Trophoblast cell (in vitro differentiated cells and primary cell): ENCODE measurements around the gene PARN.

Experiments
- DNase-seq, 2 donors: peaks; one replicate each; pipeline ENCODE4 v3.0.0-alpha.2; 2016
- H2AFZ ChIP-seq: 2 replicates; pipeline ENCODE4 v1.6.1; 2013; ENCODE audit warnings: low read length, moderate library complexity, mild to moderate bottlenecking; ENCODE audit not compliant: insufficient read depth, poor library complexity
- H2AK5ac ChIP-seq: 2 replicates; pipeline ENCODE4 v1.6.1; 2013; ENCODE audit warnings: mild to moderate bottlenecking, low read length
- H2BK120ac ChIP-seq: 2 replicates; pipeline ENCODE4 v1.6.1; 2013; ENCODE audit warnings: low read length, mild to moderate bottlenecking, moderate library complexity; ENCODE audit not compliant: insufficient read depth, poor library complexity
- H2BK12ac ChIP-seq: 2 replicates; pipeline ENCODE4 v1.6.1; 2013; ENCODE audit warnings: mild to moderate bottlenecking, low read length, moderate library complexity
- H2BK5ac ChIP-seq: 2 replicates; pipeline ENCODE4 v1.6.1; 2013; ENCODE audit warnings: low read length, low read depth, moderate library complexity, mild to moderate bottlenecking; ENCODE audit not compliant: poor library complexity
- H3K14ac ChIP-seq: 2 replicates; pipeline ENCODE4 v1.6.1; 2013; ENCODE audit warnings: mild to moderate bottlenecking, low read length
- H3K18ac ChIP-seq: 2 replicates; pipeline ENCODE4 v1.6.1; 2013; ENCODE audit warnings: mild to moderate bottlenecking, low read length
- H3K23ac ChIP-seq: 2 replicates; pipeline ENCODE4 v1.6.1; 2013; ENCODE audit warnings: low read length
- H3K27ac ChIP-seq: 2 replicates; pipeline ENCODE4 v1.5.1; 2013; ENCODE audit warnings: low read depth, mild to moderate bottlenecking, inconsistent platforms, low read length, moderate library complexity
- H3K27me3 ChIP-seq: 2 replicates; pipeline ENCODE4 v1.6.1; 2013; ENCODE audit warnings: inconsistent platforms, mild to moderate bottlenecking, low read length, moderate library complexity; ENCODE audit not compliant: insufficient read depth
- H3K36me3 ChIP-seq, 2 experiments: 1 replicate in 1 of 2; 2 replicates in 1 of 2; pipeline ENCODE4 v1.6.1; 2013; ENCODE audit warnings: low read length in 2 of 2, mild to moderate bottlenecking in 2 of 2, moderate library complexity in 1 of 2; ENCODE audit not compliant: insufficient read depth in 2 of 2, control insufficient read depth in 1 of 2
- H3K4ac ChIP-seq: 2 replicates; pipeline ENCODE4 v1.6.1; 2013; ENCODE audit warnings: low read depth, mild to moderate bottlenecking, low read length, moderate library complexity
- H3K4me1 ChIP-seq, 2 experiments: 1 replicate in 1 of 2; 2 replicates in 1 of 2; pipeline ENCODE4 v1.6.1; 2013; ENCODE audit warnings: low read length in 2 of 2, mild to moderate bottlenecking in 2 of 2, moderate library complexity in 1 of 2; ENCODE audit not compliant: insufficient read depth in 2 of 2, control insufficient read depth in 1 of 2
- H3K4me2 ChIP-seq: 2 replicates; pipeline ENCODE4 v1.6.1; 2013; ENCODE audit warnings: inconsistent platforms, mild to moderate bottlenecking, low read length, moderate library complexity
- H3K4me3 ChIP-seq: 2 replicates; pipeline ENCODE4 v1.5.1; 2013; ENCODE audit warnings: mild to moderate bottlenecking, low read depth, low read length, inconsistent platforms
- H3K79me1 ChIP-seq: one replicate; pipeline ENCODE4 v1.6.1; 2013; ENCODE audit warnings: low read length
- H3K79me2 ChIP-seq: 2 replicates; pipeline ENCODE4 v1.6.1; 2013; ENCODE audit warnings: low read length, mild to moderate bottlenecking; ENCODE audit not compliant: control insufficient read depth, insufficient read depth, poor library complexity
- H3K9ac ChIP-seq: 2 replicates; pipeline ENCODE4 v1.6.1; 2013; ENCODE audit warnings: mild to moderate bottlenecking, low read length
- H3K9me3 ChIP-seq: 2 replicates; pipeline ENCODE4 v1.6.1; 2013; ENCODE audit warnings: low read depth, mild to moderate bottlenecking, control low read depth, inconsistent platforms, low read length; ENCODE audit not compliant: insufficient read depth
- H4K12ac ChIP-seq: 2 replicates; pipeline ENCODE4 v1.6.1; 2013; ENCODE audit warnings: low read depth, mild to moderate bottlenecking, low read length, moderate library complexity
- H4K8ac ChIP-seq: 2 replicates; pipeline ENCODE4 v1.6.1; 2013; ENCODE audit warnings: low read depth, mild to moderate bottlenecking, low read length, moderate library complexity
- H4K91ac ChIP-seq: one replicate; pipeline ENCODE4 v1.6.1; 2013; ENCODE audit warnings: low read depth, mild to moderate bottlenecking, low read length, moderate library complexity
- WGBS: extraction: QIAGEN DNeasy Blood & Tissue Kit; methylation state at CpG from one replicate; pipeline ENCODE4 v1.1.7; 2013; ENCODE audit warnings: missing lambda C conversion rate; ENCODE audit not compliant: insufficient read length, insufficient coverage; ENCODE audit errors: extremely low coverage; 5-methylcytosine and 5-hydroxymethylcytosine counted together

Gene PARN

DNA sequence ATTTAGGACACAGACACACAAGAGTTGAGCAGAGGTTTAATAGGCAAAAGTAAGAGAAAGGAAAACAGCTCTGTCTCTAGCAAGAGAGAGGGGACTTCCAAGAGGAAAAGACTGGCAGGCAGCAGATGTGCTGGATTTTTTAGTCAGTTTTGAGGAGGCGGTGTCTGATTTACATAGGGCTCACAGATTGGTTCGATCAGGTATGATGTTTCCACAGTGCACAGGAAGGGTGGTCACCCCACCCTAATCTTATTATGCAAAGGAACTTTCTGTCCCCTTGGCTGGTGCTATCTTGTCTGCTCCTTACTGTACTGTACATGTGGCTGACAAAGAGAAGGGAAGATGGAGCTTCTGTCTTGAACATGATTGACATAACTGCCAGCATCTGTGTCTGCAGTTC, 28.0 kb upstream of the PARN start:
- Histone ChIP-seq H3K36me3 (peaks cover 33 to 41% of the 10 kb centered on the region in 2 experiments), H2BK12ac (no peak overlapping the region), H3K79me2 (no peaks in the 10 kb centered on the region), H3K4me2 (no peak overlapping the region), H3K18ac (no peak overlapping the region), H3K4ac (no peak overlapping the region), H3K27me3 (no peaks in the 10 kb centered on the region), H4K12ac (no peak overlapping the region), H3K27ac (no peak overlapping the region), H2AFZ (no peak overlapping the region), H3K9me3 (no peaks in the 10 kb centered on the region), H4K8ac (no peak overlapping the region), H3K4me1 (no peaks in the 10 kb centered on the region), H2AK5ac (no peak overlapping the region), H2BK5ac (no peak overlapping the region), H2BK120ac (no peak overlapping the region), H3K23ac (no peak overlapping the region), H4K91ac (no peak overlapping the region), H3K79me1 (no peaks in the 10 kb centered on the region), H3K4me3 (no peak overlapping the region), H3K9ac (no peak overlapping the region), H3K14ac (no peak overlapping the region)
- WGBS, result no CpG with 5 or more reads among the region's 2 CpGs
- no peak for DNase-seq

DNA sequence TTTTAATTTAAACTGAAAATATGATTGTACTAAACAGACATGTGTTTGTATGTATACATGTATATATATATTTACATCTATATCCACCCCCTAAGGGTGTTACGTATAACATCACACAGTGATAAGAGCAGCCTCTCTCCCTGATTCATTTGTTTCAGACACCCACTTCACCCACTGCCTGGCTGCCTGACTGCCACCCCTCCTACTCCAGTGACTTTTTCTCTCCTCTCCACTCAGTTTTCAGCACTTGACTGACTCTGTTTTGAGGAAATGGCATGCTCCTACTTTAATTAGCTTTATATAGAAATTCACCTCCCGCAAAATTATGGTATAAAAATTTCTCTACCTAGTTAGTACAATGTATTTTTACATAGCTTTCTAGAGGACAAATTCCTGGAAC, 22.7 kb upstream of the PARN start:
- WGBS, result no CpG with 5 or more reads among the region's 2 CpGs
- Histone ChIP-seq H3K4me2 (no peak overlapping the region), H3K79me1 (no peaks in the 10 kb centered on the region), H2BK5ac (no peak overlapping the region), H3K27ac (no peak overlapping the region), H3K27me3 (no peaks in the 10 kb centered on the region), H2AK5ac (no peak overlapping the region), H3K79me2 (no peaks in the 10 kb centered on the region), H3K14ac (no peak overlapping the region), H3K9ac (no peak overlapping the region), H2AFZ (no peak overlapping the region), H2BK12ac (no peak overlapping the region), H4K12ac (no peak overlapping the region), H4K8ac (no peak overlapping the region), H2BK120ac (no peak overlapping the region), H3K4me3 (no peak overlapping the region), H3K9me3 (no peaks in the 10 kb centered on the region), H4K91ac (no peak overlapping the region), H3K18ac (no peak overlapping the region), H3K23ac (no peak overlapping the region), H3K4me1 (no peaks in the 10 kb centered on the region), H3K4ac (no peak overlapping the region), H3K36me3 (peaks cover 34 to 54% of the 10 kb centered on the region in 2 experiments)
- no peak for DNase-seq

DNA sequence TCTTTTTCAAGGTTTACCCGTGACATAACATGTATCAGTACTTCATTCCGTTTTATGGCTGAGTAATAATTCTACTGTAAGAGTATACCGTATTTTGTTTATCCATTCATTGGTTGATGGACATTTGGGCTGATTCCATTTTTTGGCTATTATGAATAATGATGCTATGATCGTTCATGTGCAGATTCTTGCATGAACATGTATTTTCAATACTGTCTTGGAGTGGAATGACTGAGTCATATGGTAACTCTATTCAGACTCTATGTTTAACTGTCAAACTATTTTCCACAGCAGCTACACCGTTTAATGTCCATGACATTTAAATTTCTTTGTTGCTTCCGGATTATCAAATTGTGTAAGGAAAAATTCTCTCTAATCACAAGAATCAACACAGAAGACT, 20.6 kb upstream of the PARN start:
- no peak overlapping the region for H4K91ac ChIP-seq
- H2AFZ ChIP-seq, result no peak overlapping the region
- H3K4me2 ChIP-seq, result no peak overlapping the region
- no peak overlapping the region for H3K18ac ChIP-seq
- H3K79me1 ChIP-seq, result no peaks in the 10 kb centered on the region
- H3K9ac ChIP-seq, result no peak overlapping the region
- no peak overlapping the region for H3K27ac ChIP-seq
- H2BK120ac ChIP-seq, result no peak overlapping the region
- H3K36me3 ChIP-seq, result peaks cover 44 to 56% of the 10 kb centered on the region in 2 experiments
- no peak overlapping the region for H3K14ac ChIP-seq
- H3K4me1 ChIP-seq, result no peaks in the 10 kb centered on the region
- H2BK5ac ChIP-seq, result no peak overlapping the region
- no peaks in the 10 kb centered on the region for H3K27me3 ChIP-seq
- H3K4ac ChIP-seq, result no peak overlapping the region
- H3K79me2 ChIP-seq, result no peaks in the 10 kb centered on the region
- H4K8ac ChIP-seq, result no peak overlapping the region
- no CpG with 5 or more reads among the region's 6 CpGs for WGBS
- no peak overlapping the region for H4K12ac ChIP-seq
- no peaks in the 10 kb centered on the region for H3K9me3 ChIP-seq
- no peak overlapping the region for H3K23ac ChIP-seq
- no peak overlapping the region for H2BK12ac ChIP-seq
- H2AK5ac ChIP-seq, result no peak overlapping the region
- no peak for DNase-seq
- no peak overlapping the region for H3K4me3 ChIP-seq

DNA sequence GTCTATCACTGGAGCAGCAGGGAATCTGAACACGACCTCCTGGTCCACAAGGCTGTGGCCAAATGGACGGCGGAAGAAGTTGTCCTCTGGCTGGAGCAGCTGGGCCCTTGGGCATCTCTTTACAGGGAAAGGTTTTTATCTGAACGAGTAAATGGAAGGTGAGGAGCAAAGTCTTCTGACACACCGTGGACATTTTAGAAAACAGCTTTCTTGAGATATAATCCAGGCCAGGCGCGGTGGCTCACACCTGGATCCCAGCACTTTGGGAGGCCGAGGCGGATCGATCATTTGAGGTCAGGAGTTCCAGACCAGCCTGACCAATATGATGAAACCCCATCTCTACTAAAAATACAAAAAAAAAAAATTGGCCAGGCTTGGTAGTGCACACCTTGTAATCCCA, 19.8 kb upstream of the PARN start:
- H2BK120ac ChIP-seq, result no peak overlapping the region
- no peak overlapping the region for H2BK5ac ChIP-seq
- H3K36me3 ChIP-seq, result peaks cover 45 to 55% of the 10 kb centered on the region in 2 experiments
- H4K91ac ChIP-seq, result no peak overlapping the region
- no peak overlapping the region for H3K23ac ChIP-seq
- no peak overlapping the region for H4K8ac ChIP-seq
- H3K79me2 ChIP-seq, result no peaks in the 10 kb centered on the region
- H4K12ac ChIP-seq, result no peak overlapping the region
- H3K14ac ChIP-seq, result no peak overlapping the region
- H3K27me3 ChIP-seq, result no peaks in the 10 kb centered on the region
- H2AK5ac ChIP-seq, result no peak overlapping the region
- no peak overlapping the region for H3K4me2 ChIP-seq
- no peak overlapping the region for H3K4ac ChIP-seq
- no peak overlapping the region for H3K27ac ChIP-seq
- DNase-seq, result no peak
- no peak overlapping the region for H3K4me3 ChIP-seq
- no peak overlapping the region for H3K18ac ChIP-seq
- no peaks in the 10 kb centered on the region for H3K4me1 ChIP-seq
- H2AFZ ChIP-seq, result no peak overlapping the region
- no peaks in the 10 kb centered on the region for H3K9me3 ChIP-seq
- H3K79me1 ChIP-seq, result no peaks in the 10 kb centered on the region
- H3K9ac ChIP-seq, result no peak overlapping the region
- no peak overlapping the region for H2BK12ac ChIP-seq
- no CpG with 5 or more reads among the region's 10 CpGs for WGBS
